Subcutaneous abdominal adipose tissue (tissue), 5 donors: ENCODE data around the gene AK1.
A peak's percentile ranks its signal among the peaks of the same experiment; 100 is the strongest.
"Not testable (repeated sequence)": the region's sequence is repeated elsewhere in the genome, so short reads cannot be mapped to it uniquely, and the experiment has no call there.

Experiments
- H3K27ac ChIP-seq: one replicate; pipeline ENCODE4 v1.7.0; 2013; ENCODE audit warnings: low read depth, mild to moderate bottlenecking, inconsistent platforms, low read length, moderate library complexity
- H3K27me3 ChIP-seq, 5 donors: one replicate each; pipeline ENCODE4 v1.7.0; 2013; ENCODE audit warnings: low read length in 5 of 5, inconsistent platforms in 1 of 5; ENCODE audit not compliant: control insufficient read depth in 5 of 5, insufficient read depth in 4 of 5
- H3K36me3 ChIP-seq, 5 donors: one replicate each; pipeline ENCODE4 v1.7.0; 2013; ENCODE audit warnings: low read length in 5 of 5; ENCODE audit not compliant: control insufficient read depth in 5 of 5, insufficient read depth in 5 of 5
- H3K4me1 ChIP-seq, 5 donors: one replicate each; pipeline ENCODE4 v1.7.0; 2013; ENCODE audit warnings: low read length in 5 of 5, mild to moderate bottlenecking in 3 of 5, moderate library complexity in 1 of 5; ENCODE audit not compliant: control insufficient read depth in 5 of 5, insufficient read depth in 5 of 5
- H3K4me3 ChIP-seq, 5 donors: one replicate each; pipeline ENCODE4 v1.7.0; 2013; ENCODE audit warnings: low read length in 5 of 5, low read depth in 1 of 5
- H3K9ac ChIP-seq, 5 donors: one replicate each; pipeline ENCODE4 v1.7.0; 2013; ENCODE audit warnings: low read length in 5 of 5, mild to moderate bottlenecking in 4 of 5, moderate library complexity in 3 of 5
- H3K9me3 ChIP-seq, 5 donors: one replicate each; pipeline ENCODE4 v1.7.0; 2013; ENCODE audit warnings: low read length in 5 of 5; ENCODE audit not compliant: control insufficient read depth in 5 of 5
- donor health status: healthy.
- donor health status: healthy.
- donor health status: healthy.
- donor health status: healthy.
- donor health status: healthy.

Gene AK1

GRCh38 chr9:127845619-127846018, 31.9 kb downstream of the AK1 start:
- Histone ChIP-seq H3K4me3 (peak overlapping the region in 3 of 5 donors; percentile 6 to 28 (median 10)), H3K36me3 (peaks cover 0 to 41% (median 22%) of the 10 kb centered on the region in 5 donors), H3K9ac (peak overlapping the region in 3 of 5 donors; percentile 42 to 69 (median 48)), H3K4me1 (peaks cover 6 to 85% (median 32%) of the 10 kb centered on the region in 5 donors), H3K27ac (peak overlapping the region; percentile 86)
- H3K9me3 ChIP-seq, H3K27me3 ChIP-seq: not testable (repeated sequence)

- Histone ChIP-seq H3K9ac (peak overlapping the region in 2 of 5 donors; percentile 42 to 68), H3K36me3 (peaks cover 0 to 39% (median 25%) of the 10 kb centered on the region in 5 donors), H3K27me3 (no peaks in the 10 kb centered on the region), H3K4me1 (peaks cover 8 to 85% (median 35%) of the 10 kb centered on the region in 5 donors), H3K4me3 (peak overlapping the region in 1 of 5 donors; percentile 28), H3K27ac (peak overlapping the region; percentile 86), H3K9me3 (peaks cover 0 to 8% (median 7%) of the 10 kb centered on the region in 5 donors)
These were observed 32.6 kb downstream of the AK1 start for GRCh38 chr9:127844821-127845359.

- peaks cover 29 to 85% (median 52%) of the 10 kb centered on the region in 5 donors for H3K4me1 ChIP-seq
- no peak overlapping the region for H3K4me3 ChIP-seq
- H3K9me3 ChIP-seq: no peaks in the 10 kb centered on the region
- peaks cover 0 to 33% (median 29%) of the 10 kb centered on the region in 5 donors for H3K36me3 ChIP-seq
- H3K27me3 ChIP-seq: no peaks in the 10 kb centered on the region
- H3K27ac ChIP-seq: peak overlapping the region; percentile 93
- peak overlapping the region in 1 of 5 donors; percentile 17 for H3K9ac ChIP-seq
These were observed 36.2 kb downstream of the AK1 start for GRCh38 chr9:127841087-127841835.

- H3K4me1 ChIP-seq: peaks cover 36 to 82% (median 59%) of the 10 kb centered on the region in 5 donors
- H3K27me3 ChIP-seq: no peaks in the 10 kb centered on the region
- H3K9ac ChIP-seq: peak overlapping the region; percentile 52 to 83 (median 74)
- H3K36me3 ChIP-seq: peaks cover 0 to 36% (median 32%) of the 10 kb centered on the region in 5 donors
- no peaks in the 10 kb centered on the region for H3K9me3 ChIP-seq
- H3K27ac ChIP-seq: peak overlapping the region; percentile 93
- H3K4me3 ChIP-seq: peak overlapping the region in 4 of 5 donors; percentile 24 to 54 (median 45)
These were observed 38.9 kb downstream of the AK1 start for GRCh38 chr9:127838375-127839078.

- H3K36me3 ChIP-seq: peaks cover 0 to 29% (median 25%) of the 10 kb centered on the region in 5 donors
- H3K9me3 ChIP-seq: no peaks in the 10 kb centered on the region
- H3K4me3 ChIP-seq: peak overlapping the region in 1 of 5 donors; percentile 24
- peak overlapping the region in 2 of 5 donors; percentile 38 to 74 for H3K9ac ChIP-seq
- no peaks in the 10 kb centered on the region for H3K27me3 ChIP-seq
- peak overlapping the region; percentile 93 for H3K27ac ChIP-seq
- H3K4me1 ChIP-seq: peaks cover 36 to 85% (median 65%) of the 10 kb centered on the region in 5 donors
These were observed 40.1 kb downstream of the AK1 start for GRCh38 chr9:127837346-127837745.

- peaks cover 0 to 24% (median 19%) of the 10 kb centered on the region in 5 donors for H3K36me3 ChIP-seq
- H3K9me3 ChIP-seq, H3K27me3 ChIP-seq: not testable (repeated sequence)
- H3K27ac ChIP-seq: peak overlapping the region; percentile 93
- H3K4me3 ChIP-seq: peak overlapping the region in 2 of 5 donors; percentile 8 to 32
- peaks cover 36 to 83% (median 65%) of the 10 kb centered on the region in 5 donors for H3K4me1 ChIP-seq
- peak overlapping the region; percentile 16 to 59 (median 37) for H3K9ac ChIP-seq
These were observed 40.9 kb downstream of the AK1 start for GRCh38 chr9:127836561-127836960.

- H3K27ac ChIP-seq: peak overlapping the region; percentile 93
- H3K4me1 ChIP-seq: peaks cover 36 to 78% (median 65%) of the 10 kb centered on the region in 5 donors
- H3K4me3 ChIP-seq: peak overlapping the region in 3 of 5 donors; percentile 8 to 32 (median 12)
- H3K9ac ChIP-seq: peak overlapping the region; percentile 31 to 59 (median 37)
- H3K9me3 ChIP-seq: no peaks in the 10 kb centered on the region
- H3K27me3 ChIP-seq: no peaks in the 10 kb centered on the region
- peaks cover 0 to 19% (median 16%) of the 10 kb centered on the region in 5 donors for H3K36me3 ChIP-seq
These were observed 41.4 kb downstream of the AK1 start for GRCh38 chr9:127835991-127836516.

GRCh38 chr9:127833555-127833954, 43.9 kb downstream of the AK1 start:
- Histone ChIP-seq H3K9ac (peak overlapping the region in 1 of 5 donors; percentile 30), H3K27me3 (no peaks in the 10 kb centered on the region), H3K36me3 (peaks cover 0 to 14% (median 8%) of the 10 kb centered on the region in 5 donors), H3K4me3 (no peak overlapping the region), H3K9me3 (no peaks in the 10 kb centered on the region), H3K27ac (peak overlapping the region; percentile 27), H3K4me1 (peaks cover 26 to 69% (median 60%) of the 10 kb centered on the region in 5 donors)

- H3K36me3 ChIP-seq: peaks cover 0 to 15% (median 8%) of the 10 kb centered on the region in 5 donors
- H3K9ac ChIP-seq: no peak overlapping the region
- H3K27ac ChIP-seq: peak overlapping the region; percentile 27
- no peak overlapping the region for H3K4me3 ChIP-seq
- no peaks in the 10 kb centered on the region for H3K9me3 ChIP-seq
- H3K27me3 ChIP-seq: no peaks in the 10 kb centered on the region
- H3K4me1 ChIP-seq: peaks cover 17 to 66% (median 57%) of the 10 kb centered on the region in 5 donors
These were observed 45.2 kb downstream of the AK1 start for GRCh38 chr9:127832248-127832647.
